OCI-LY3 (cell line): ENCODE measurements around the gene SPOCK3.

Experiments used
- H2AFZ ChIP-seq: fragments of 200-600, 300-600 bp; shearing (Covaris generic); 2 replicates; pipeline ENCODE4 v1.6.0; 2014; ENCODE audit warnings: antibody characterized with exemption, low read depth, low read length
- H3K27ac ChIP-seq: fragments of 200-600, 300-600 bp; sonication (generic); 2 replicates; pipeline ENCODE4 v1.5.1; 2014; ENCODE audit warnings: mild to moderate bottlenecking, low read length, moderate library complexity, mixed read lengths
- H3K27me3 ChIP-seq: fragments of 200-600, 300-600 bp; sonication (generic); 2 replicates; pipeline ENCODE4 v1.6.1; 2014; ENCODE audit warnings: low read depth, low read length, mixed read lengths
- H3K36me3 ChIP-seq: fragments of 200-600, 300-600 bp; sonication (generic); replicated peaks from 2 replicates; pipeline ENCODE3; 2014; ENCODE audit warnings: low read depth, low read length, mixed read lengths
- H3K4me1 ChIP-seq: fragments of 300-600, 200-600 bp; sonication (generic); 2 replicates; pipeline ENCODE4 v1.6.1; 2014; ENCODE audit warnings: low read length, mixed read lengths
- H3K4me2 ChIP-seq: fragments of 200-600, 300-600 bp; sonication (generic); 2 replicates; pipeline ENCODE4 v1.6.1; 2014; ENCODE audit warnings: low read length, mixed read lengths
- H3K4me3 ChIP-seq: fragments of 300-600, 200-600 bp; sonication (generic); 2 replicates; pipeline ENCODE4 v1.5.1; 2014; ENCODE audit warnings: antibody characterized with exemption, mild to moderate bottlenecking, low read length, moderate library complexity
- H3K79me2 ChIP-seq: fragments of 300-600, 200-600 bp; shearing (Covaris generic); 2 replicates; pipeline ENCODE4 v1.6.1; 2014; ENCODE audit warnings: mild to moderate bottlenecking, low read length, mixed read lengths
- H3K9ac ChIP-seq: fragments of 300-600, 200-600 bp; shearing (Covaris generic); 2 replicates; pipeline ENCODE4 v1.6.0; 2014; ENCODE audit warnings: mild to moderate bottlenecking, low read length, moderate library complexity
- H3K9me3 ChIP-seq: fragments of 200-600, 300-600 bp; shearing (Covaris generic); 2 replicates; pipeline ENCODE4 v1.6.1; 2014; ENCODE audit warnings: low read length, mixed read lengths; ENCODE audit not compliant: insufficient read depth
- H4K20me1 ChIP-seq: fragments of 200-600, 300-600 bp; sonication (generic); 2 replicates; pipeline ENCODE4 v1.6.1; 2016; ENCODE audit warnings: low read length, mixed read lengths; ENCODE audit not compliant: insufficient read depth
- CTCF ChIP-seq: fragments of 200-600, 300-600 bp; sonication (generic); IDR thresholded peaks from 2 replicates; pipeline ENCODE4 v1.5.1; 2014; ENCODE audit warnings: antibody characterized with exemption, low read length, low read depth
- EZH2phosphoT487 ChIP-seq: fragments of 200-600 bp; shearing (Covaris generic); IDR thresholded peaks from 2 replicates; pipeline ENCODE4 v1.6.1; 2018; ENCODE audit warnings: antibody characterized with exemption, mixed run types, low read depth

The SPOCK3 gene

GRCh38 chr4:166842795-166843261 is 391.5 kb downstream of the SPOCK3 start:
- H3K4me1 ChIP-seq, result peaks cover 35% of the 10 kb centered on the region
- H3K4me2 ChIP-seq, result no peak overlapping the region
- no peak overlapping the region for H3K27ac ChIP-seq
- H3K4me3 ChIP-seq, result no peak overlapping the region
- H3K9ac ChIP-seq, result no peak overlapping the region
- no peak for TF ChIP-seq EZH2phosphoT487
- no peak for TF ChIP-seq CTCF
- peaks cover 16% of the 10 kb centered on the region for H3K9me3 ChIP-seq
- H3K79me2 ChIP-seq, result no peaks in the 10 kb centered on the region
- no peak overlapping the region for H2AFZ ChIP-seq
- peaks cover 29% of the 10 kb centered on the region for H3K36me3 ChIP-seq
- no peaks in the 10 kb centered on the region for H3K27me3 ChIP-seq
- H4K20me1 ChIP-seq, result no peaks in the 10 kb centered on the region

GRCh38 chr4:166839615-166840251 is 394.6 kb downstream of the SPOCK3 start:
- peak; percentile 44; the same call in 1 of the 2 replicates for TF ChIP-seq CTCF
- peak; percentile 86 for TF ChIP-seq EZH2phosphoT487
- H3K36me3 ChIP-seq, result peaks cover 37% of the 10 kb centered on the region
- H3K4me3 ChIP-seq, result peak overlapping the region; percentile 65
- peak overlapping the region; percentile 68 for H2AFZ ChIP-seq
- H3K27me3 ChIP-seq, result no peaks in the 10 kb centered on the region
- no peaks in the 10 kb centered on the region for H3K79me2 ChIP-seq
- peaks cover 28% of the 10 kb centered on the region for H3K4me1 ChIP-seq
- H4K20me1 ChIP-seq, result no peaks in the 10 kb centered on the region
- H3K4me2 ChIP-seq, result peak overlapping the region; percentile 82
- peaks cover 30% of the 10 kb centered on the region for H3K9me3 ChIP-seq
- H3K9ac ChIP-seq, result peak overlapping the region; percentile 67
- H3K27ac ChIP-seq, result peak overlapping the region; percentile 92

DNA sequence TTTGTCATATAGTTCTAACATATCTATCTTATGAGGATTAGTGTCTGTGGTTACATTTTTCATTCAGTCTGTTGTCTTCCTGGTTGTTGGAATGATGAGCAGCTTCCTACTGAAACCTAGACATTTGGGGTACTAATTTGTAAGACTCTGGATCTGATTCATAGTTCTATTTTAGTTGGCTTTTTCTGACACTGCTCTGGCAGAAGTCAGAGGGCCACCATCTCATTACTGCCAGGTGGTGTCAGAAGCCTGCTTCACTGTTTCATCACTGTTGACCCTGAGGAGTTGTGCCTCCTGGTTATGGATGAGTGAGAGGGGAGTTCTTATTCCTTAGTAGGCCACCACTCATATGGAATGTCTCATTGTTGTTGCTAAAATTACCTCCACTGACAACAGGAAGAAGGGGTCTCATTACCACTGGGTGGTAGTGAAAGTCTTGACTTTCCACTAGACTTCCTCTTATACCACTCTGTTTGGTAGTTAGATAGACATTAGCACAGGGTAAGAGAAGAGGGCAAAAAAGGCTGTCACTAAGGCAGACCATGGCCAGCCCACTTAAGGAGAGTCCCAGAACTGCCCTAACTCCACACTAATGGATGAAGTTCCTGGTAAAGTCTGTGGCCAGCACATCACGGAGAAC is 395.2 kb downstream of the SPOCK3 start:
- no peaks in the 10 kb centered on the region for H4K20me1 ChIP-seq
- H3K9me3 ChIP-seq, result peaks cover 32% of the 10 kb centered on the region
- H3K4me3 ChIP-seq, result peak overlapping the region; percentile 65
- H3K79me2 ChIP-seq, result no peaks in the 10 kb centered on the region
- TF ChIP-seq EZH2phosphoT487 (no peak), CTCF (peak; percentile 58)
- H3K4me2 ChIP-seq, result peak overlapping the region; percentile 82
- H3K27me3 ChIP-seq, result no peaks in the 10 kb centered on the region
- H3K4me1 ChIP-seq, result peaks cover 28% of the 10 kb centered on the region
- peak overlapping the region; percentile 68 for H2AFZ ChIP-seq
- H3K9ac ChIP-seq, result peak overlapping the region; percentile 67
- H3K36me3 ChIP-seq, result peaks cover 37% of the 10 kb centered on the region
- H3K27ac ChIP-seq, result peak overlapping the region; percentile 92

- Histone ChIP-seq H3K27me3 (no peaks in the 10 kb centered on the region), H4K20me1 (no peaks in the 10 kb centered on the region), H3K27ac (no peak overlapping the region), H3K36me3 (peaks cover 30% of the 10 kb centered on the region), H3K9me3 (peaks cover 31% of the 10 kb centered on the region), H2AFZ (no peak overlapping the region), H3K4me2 (no peak overlapping the region), H3K4me1 (peaks cover 28% of the 10 kb centered on the region), H3K9ac (no peak overlapping the region), H3K4me3 (no peak overlapping the region), H3K79me2 (no peaks in the 10 kb centered on the region)
- no peak for TF ChIP-seq CTCF
- no peak for TF ChIP-seq EZH2phosphoT487
Measured at GRCh38 chr4:166836865-166837264, 397.4 kb downstream of the SPOCK3 start.
